Uterus (tissue), 4 donors: Measurements from ENCODE around the gene CDH3. TPM values are rescaled to one million over a fixed set of nuclear protein-coding genes. Genes with fewer than 3 reads are reported as not detected.
A peak's percentile ranks its signal among the peaks of the same experiment; 100 is the strongest.

Source experiments
- DNase-seq, 2 donors: peaks; one replicate each; pipeline ENCODE4 v3.0.0-alpha.2; 2019 to 2020
- H3K27ac ChIP-seq, 2 donors: fragments of 200-600 bp; sonication (generic); 1 replicate in 1 of 2; 2 replicates in 1 of 2; pipeline ENCODE4 v1.5.1; 2016 to 2018
- H3K27me3 ChIP-seq, 2 donors: fragments of 200-600 bp; sonication (generic); one replicate each; pipeline ENCODE4 v1.5.1; 2018 to 2019; ENCODE audit warnings: control low read depth in 1 of 2
- H3K36me3 ChIP-seq, 2 donors: fragments of 200-600 bp; sonication (generic); one replicate each; pipeline ENCODE4 v1.5.1; 2019; ENCODE audit warnings: control low read depth in 1 of 2
- H3K4me1 ChIP-seq, 2 donors: fragments of 200-600 bp; sonication (generic); one replicate each; pipeline ENCODE4 v1.5.1; 2018 to 2019; ENCODE audit warnings: control low read depth in 1 of 2
- H3K4me3 ChIP-seq, 2 donors: fragments of 200-600 bp; sonication (generic); 1 replicate in 1 of 2; 2 replicates in 1 of 2; pipeline ENCODE4 v1.5.1; 2018 to 2019; ENCODE audit warnings: mild to moderate bottlenecking in 1 of 2
- H3K9me3 ChIP-seq, 2 donors: fragments of 200-600 bp; sonication (generic); one replicate each; pipeline ENCODE4 v1.5.1; 2019; ENCODE audit warnings: control low read depth in 1 of 2
- POLR2A ChIP-seq, 2 donors: fragments of 450-650 bp; IDR thresholded peaks; one replicate each; pipeline ENCODE4 v1.6.1; 2016; ENCODE audit warnings: antibody characterized with exemption in 2 of 2, mild to moderate bottlenecking in 1 of 2, moderate library complexity in 1 of 2
- intact Hi-C: fragments of 100-400 bp; cut with DNase I; formaldehyde crosslinking; loops from one replicate; pipeline ENCODE4 v1.15.1; 2023; ENCODE audit warnings: low total_unique reads
- total RNA-seq, 4 donors: library from RNA; depleted of rRNA in 3 of 4; stranded (reverse); fragments of >200 nt in 3 of 4; gene quantifications; one replicate each; pipeline versions ENCODE4 v1.1.0 to v1.2.4, GENCODE V29; 2014 to 2023
- TF ChIP-seq, protein P1 (sequence below), 4 experiments: fragments of 200-600 bp in 2 of 4; fragments of 450-650 bp in 2 of 4; sonication (generic) in 2 of 4; IDR thresholded peaks; one replicate each; pipeline ENCODE4 v1.5.1; 2016 to 2019; ENCODE audit warnings: antibody characterized with exemption in 4 of 4, mild to moderate bottlenecking in 2 of 4, moderate library complexity in 1 of 4
- donor health status: DM: yes; HTN: yes; CAD: no.

CDH3 gene
- total RNA-seq, 4 donors from 2014 or later = 5.1 to 55.3 (median 18.9) TPM

GRCh38 chr16:68698091-68698490, 53.0 kb downstream of the CDH3 start:
- Histone ChIP-seq H3K4me1 (no peaks in the 10 kb centered on the region), H3K9me3 (no peaks in the 10 kb centered on the region), H3K27ac (no peak overlapping the region), H3K4me3 (no peak overlapping the region), H3K36me3 (no peaks in the 10 kb centered on the region), H3K27me3 (no peaks in the 10 kb centered on the region)
- no peak for DNase-seq
- intact Hi-C loops = no loop called here
- TF ChIP-seq POLR2A (IDR thresholded peaks at IDR 0.05) = no peak
- TF ChIP-seq, protein P1, sequence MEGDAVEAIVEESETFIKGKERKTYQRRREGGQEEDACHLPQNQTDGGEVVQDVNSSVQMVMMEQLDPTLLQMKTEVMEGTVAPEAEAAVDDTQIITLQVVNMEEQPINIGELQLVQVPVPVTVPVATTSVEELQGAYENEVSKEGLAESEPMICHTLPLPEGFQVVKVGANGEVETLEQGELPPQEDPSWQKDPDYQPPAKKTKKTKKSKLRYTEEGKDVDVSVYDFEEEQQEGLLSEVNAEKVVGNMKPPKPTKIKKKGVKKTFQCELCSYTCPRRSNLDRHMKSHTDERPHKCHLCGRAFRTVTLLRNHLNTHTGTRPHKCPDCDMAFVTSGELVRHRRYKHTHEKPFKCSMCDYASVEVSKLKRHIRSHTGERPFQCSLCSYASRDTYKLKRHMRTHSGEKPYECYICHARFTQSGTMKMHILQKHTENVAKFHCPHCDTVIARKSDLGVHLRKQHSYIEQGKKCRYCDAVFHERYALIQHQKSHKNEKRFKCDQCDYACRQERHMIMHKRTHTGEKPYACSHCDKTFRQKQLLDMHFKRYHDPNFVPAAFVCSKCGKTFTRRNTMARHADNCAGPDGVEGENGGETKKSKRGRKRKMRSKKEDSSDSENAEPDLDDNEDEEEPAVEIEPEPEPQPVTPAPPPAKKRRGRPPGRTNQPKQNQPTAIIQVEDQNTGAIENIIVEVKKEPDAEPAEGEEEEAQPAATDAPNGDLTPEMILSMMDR (IDR thresholded peaks at IDR 0.05) = no peak

DNA sequence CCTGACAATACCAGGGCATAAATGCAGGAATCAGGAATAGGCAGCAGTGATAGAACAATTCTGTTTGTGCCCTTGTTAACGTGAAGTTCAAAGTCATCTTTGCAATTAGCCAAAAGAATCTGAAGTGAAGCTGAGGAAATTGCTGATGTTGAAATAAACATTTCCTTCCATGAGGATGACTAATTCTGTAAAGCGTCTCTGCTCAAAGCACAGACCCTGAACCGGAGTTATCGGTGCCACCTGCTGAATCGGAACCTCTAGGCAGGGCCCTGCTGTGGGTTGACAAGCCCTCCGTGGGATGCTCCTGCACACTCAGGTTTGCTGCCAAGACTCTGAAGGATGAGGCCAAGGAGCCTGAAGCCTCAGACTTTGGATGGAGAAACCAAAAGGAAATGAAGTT, 55.0 kb downstream of the CDH3 start:
- intact Hi-C loops = no loop called here
- Histone ChIP-seq H3K27ac (peak overlapping the region in 1 of 2 donors; percentile 40), H3K4me3 (no peak overlapping the region), H3K36me3 (no peaks in the 10 kb centered on the region), H3K27me3 (no peaks in the 10 kb centered on the region), H3K9me3 (no peaks in the 10 kb centered on the region), H3K4me1 (no peaks in the 10 kb centered on the region)
- no peak for DNase-seq
- TF ChIP-seq, protein P1 (IDR thresholded peaks at IDR 0.05) = no peak
- TF ChIP-seq POLR2A (IDR thresholded peaks at IDR 0.05) = no peak

- no peaks in the 10 kb centered on the region for H3K36me3 ChIP-seq
- DNase-seq = no peak
- H3K27me3 ChIP-seq = no peaks in the 10 kb centered on the region
- H3K9me3 ChIP-seq = no peaks in the 10 kb centered on the region
- TF ChIP-seq, protein P1 (IDR thresholded peaks at IDR 0.05) = no peak
- no peaks in the 10 kb centered on the region for H3K4me1 ChIP-seq
- peak overlapping the region in 1 of 2 donors; percentile 40 for H3K27ac ChIP-seq
- intact Hi-C loops = no loop called here
- no peak overlapping the region for H3K4me3 ChIP-seq
Measured at GRCh38 chr16:68700831-68701230, 55.7 kb downstream of the CDH3 start.

DNA sequence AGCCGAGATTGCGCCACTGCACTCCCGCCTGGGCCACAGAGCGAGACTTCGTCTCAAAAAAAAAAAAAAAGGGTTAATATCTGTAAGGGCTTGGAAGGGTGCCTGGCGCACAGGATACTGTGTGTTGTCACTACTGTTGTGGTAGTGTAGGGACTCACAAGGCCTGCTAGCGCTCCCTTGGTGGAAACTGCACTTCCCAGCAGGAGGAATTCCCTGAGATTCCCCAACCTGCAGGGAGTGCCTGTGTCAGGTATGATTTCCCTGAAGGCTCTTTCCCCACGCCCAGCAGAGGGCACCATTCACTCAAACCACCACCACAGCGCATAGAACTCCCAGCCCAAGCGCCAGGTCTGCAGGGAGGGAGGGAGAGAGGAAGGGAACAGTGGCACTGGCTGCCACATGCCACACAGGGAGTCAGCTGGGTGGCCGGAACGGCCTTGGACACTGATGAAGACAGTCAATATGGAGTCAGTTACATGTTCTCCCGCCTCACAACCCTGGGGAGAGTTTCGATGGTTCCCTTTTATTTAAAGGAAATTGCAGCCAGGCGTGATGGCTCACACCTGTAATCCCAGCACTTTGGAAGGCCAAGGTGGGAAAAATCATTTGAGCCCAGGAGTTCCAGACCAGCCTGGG, 59.2 kb downstream of the CDH3 start:
- H3K9me3 ChIP-seq = no peaks in the 10 kb centered on the region
- no peak overlapping the region for H3K4me3 ChIP-seq
- intact Hi-C loops = no loop called here
- DNase-seq = peak; percentile 26 to 29
- H3K27me3 ChIP-seq = no peaks in the 10 kb centered on the region
- no peaks in the 10 kb centered on the region for H3K4me1 ChIP-seq
- TF ChIP-seq POLR2A (IDR thresholded peaks at IDR 0.05) = no peak
- TF ChIP-seq, protein P1 (IDR thresholded peaks at IDR 0.05) = peak; percentile 37 to 63 (median 42)
- H3K27ac ChIP-seq = no peak overlapping the region
- no peaks in the 10 kb centered on the region for H3K36me3 ChIP-seq

DNA sequence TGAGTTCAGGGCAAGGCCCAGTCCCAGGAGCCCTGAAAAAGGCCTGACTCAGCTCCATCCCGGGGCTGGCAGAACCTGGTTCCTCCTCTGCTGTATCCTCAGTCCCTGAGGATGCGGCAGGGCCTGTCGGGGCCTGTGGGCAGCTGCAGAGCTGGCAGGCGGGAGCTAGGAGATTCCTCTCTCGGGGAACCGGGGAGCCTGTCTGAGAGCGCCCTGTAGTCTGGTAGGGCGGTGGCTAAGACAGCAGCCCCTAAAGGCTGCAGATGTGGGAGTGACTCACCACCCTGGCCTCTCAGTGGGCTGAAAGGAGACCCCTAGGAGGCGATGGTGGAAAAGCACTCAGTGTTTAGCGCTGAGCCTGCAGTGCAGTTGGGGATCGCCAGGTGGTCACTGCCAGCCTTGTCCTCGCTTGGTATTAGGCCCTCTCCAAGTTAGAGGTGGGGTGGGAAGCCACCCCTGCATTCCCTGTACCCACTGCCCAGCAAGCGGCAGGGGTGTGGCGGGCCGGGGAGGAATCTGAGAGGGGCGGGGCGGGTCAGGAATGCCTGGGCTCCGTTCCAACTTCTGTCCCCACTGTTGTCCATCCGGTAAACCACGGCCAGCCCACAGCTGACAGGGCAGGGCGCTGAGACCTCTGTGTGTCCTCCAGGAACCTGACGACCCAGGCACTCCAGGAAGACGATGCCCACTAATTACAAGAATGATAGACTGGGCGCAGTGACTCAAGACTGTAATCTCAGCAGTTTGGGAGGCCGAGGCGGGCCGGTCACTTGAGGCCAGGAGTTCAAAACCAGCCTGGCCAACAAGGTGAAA, 62.4 kb downstream of the CDH3 start:
- Histone ChIP-seq H3K4me3 (no peak overlapping the region), H3K9me3 (no peaks in the 10 kb centered on the region), H3K27me3 (no peaks in the 10 kb centered on the region), H3K36me3 (no peaks in the 10 kb centered on the region), H3K27ac (no peak overlapping the region), H3K4me1 (no peaks in the 10 kb centered on the region)
- intact Hi-C loops = no loop called here
- DNase-seq = no peak
- no peak for TF ChIP-seq POLR2A (IDR thresholded peaks at IDR 0.05)
- TF ChIP-seq, protein P1 (IDR thresholded peaks at IDR 0.05) = no peak
